Activated naive CD8-positive, alpha-beta T cell treated with anti-CD3 and anti-CD28 coated beads for 36 hours (primary cell): ENCODE data around the gene TDP2. TPM values are rescaled to one million over a fixed set of nuclear protein-coding genes. Genes with fewer than 3 reads are reported as not detected.
"Not testable (repeated sequence)": the region's sequence is repeated elsewhere in the genome, so short reads cannot be mapped to it uniquely, and the experiment has no call there.

Experiments used
- DNase-seq: peaks from one replicate; pipeline ENCODE4 v3.0.0; 2021
- H3K27ac Mint-ChIP-seq: one replicate; pipeline ENCODE4 v1.8.0; 2022; ENCODE audit warnings: mild to moderate bottlenecking, moderate library complexity, mixed read lengths
- H3K27me3 Mint-ChIP-seq: one replicate; pipeline ENCODE4 v1.8.0; 2022; ENCODE audit warnings: mild to moderate bottlenecking, mixed read lengths
- H3K36me3 Mint-ChIP-seq: one replicate; pipeline ENCODE4 v1.8.0; 2021; ENCODE audit warnings: mild to moderate bottlenecking, mixed read lengths
- H3K4me1 Mint-ChIP-seq: one replicate; pipeline ENCODE4 v1.8.0; 2021; ENCODE audit warnings: mixed read lengths
- H3K4me3 Mint-ChIP-seq: one replicate; pipeline ENCODE4 v1.8.0; 2022; ENCODE audit warnings: mild to moderate bottlenecking, moderate library complexity, mixed read lengths
- H3K9me3 Mint-ChIP-seq: one replicate; pipeline ENCODE4 v1.8.0; 2022; ENCODE audit warnings: mixed read lengths
- total RNA-seq, 2 experiments: library from RNA; stranded (reverse); gene quantifications; one replicate each; pipeline ENCODE4 v1.2.3, GENCODE V29; 2021

The TDP2 gene, protein sequence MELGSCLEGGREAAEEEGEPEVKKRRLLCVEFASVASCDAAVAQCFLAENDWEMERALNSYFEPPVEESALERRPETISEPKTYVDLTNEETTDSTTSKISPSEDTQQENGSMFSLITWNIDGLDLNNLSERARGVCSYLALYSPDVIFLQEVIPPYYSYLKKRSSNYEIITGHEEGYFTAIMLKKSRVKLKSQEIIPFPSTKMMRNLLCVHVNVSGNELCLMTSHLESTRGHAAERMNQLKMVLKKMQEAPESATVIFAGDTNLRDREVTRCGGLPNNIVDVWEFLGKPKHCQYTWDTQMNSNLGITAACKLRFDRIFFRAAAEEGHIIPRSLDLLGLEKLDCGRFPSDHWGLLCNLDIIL
- total RNA-seq, result 10 to 100 TPM; 43.7 to 45.9 TPM

DNA sequence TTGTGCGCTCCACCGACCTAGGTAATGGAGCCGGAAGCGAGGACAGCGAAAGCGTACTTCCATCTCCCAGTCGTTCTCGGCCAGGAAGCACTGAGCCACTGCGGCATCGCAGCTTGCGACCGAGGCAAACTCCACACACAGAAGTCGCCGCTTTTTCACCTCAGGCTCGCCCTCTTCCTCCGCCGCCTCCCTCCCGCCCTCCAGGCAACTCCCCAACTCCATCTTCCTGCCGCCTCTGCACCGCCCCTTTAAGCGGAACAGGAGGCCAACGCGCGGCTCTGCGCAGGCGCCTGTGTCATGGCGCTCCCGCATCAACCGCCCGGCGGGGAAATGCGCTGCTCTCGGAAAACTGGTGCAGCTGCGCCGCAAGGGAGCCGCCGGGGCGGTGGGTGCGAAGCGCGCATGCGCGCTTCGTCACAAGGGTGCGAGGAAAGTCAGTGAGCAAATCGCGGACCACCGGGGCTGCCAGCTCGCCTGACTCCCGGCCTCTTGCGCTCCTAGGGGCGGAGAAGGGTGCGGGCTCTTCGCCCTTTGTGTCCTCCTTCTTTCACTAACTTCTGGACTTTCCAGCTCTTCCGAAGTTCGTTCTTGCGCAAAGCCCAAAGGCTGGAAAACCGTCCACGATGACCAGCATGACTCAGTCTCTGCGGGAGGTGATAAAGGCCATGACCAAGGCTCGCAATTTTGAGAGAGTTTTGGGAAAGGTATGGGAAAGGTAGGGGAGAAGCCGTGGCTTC lies at the start of gene TDP2, which contains the start of gene ACOT13:
Gene TDP2, minus strand, starts transcription at position 259 of the 737 bp plus-strand sequence. Its CDS starts 37 bp downstream, at position 222.
Gene ACOT13, plus strand, starts transcription at position 437 of the 737 bp plus-strand sequence. Its CDS starts 187 bp downstream, at position 624.
- Mint-ChIP-seq H3K9me3 (peaks cover 17% of the 10 kb centered on the region), H3K27ac (peak within 1 kb of the TSS; percentile 99), H3K27me3 (no peaks in the 10 kb centered on the region), H3K36me3 (peaks cover 49% of the 10 kb centered on the region), H3K4me3 (peak within 1 kb of the TSS; percentile 94), H3K4me1 (peaks cover 38% of the 10 kb centered on the region)
- DNase-seq, result peak; percentile 97

DNA sequence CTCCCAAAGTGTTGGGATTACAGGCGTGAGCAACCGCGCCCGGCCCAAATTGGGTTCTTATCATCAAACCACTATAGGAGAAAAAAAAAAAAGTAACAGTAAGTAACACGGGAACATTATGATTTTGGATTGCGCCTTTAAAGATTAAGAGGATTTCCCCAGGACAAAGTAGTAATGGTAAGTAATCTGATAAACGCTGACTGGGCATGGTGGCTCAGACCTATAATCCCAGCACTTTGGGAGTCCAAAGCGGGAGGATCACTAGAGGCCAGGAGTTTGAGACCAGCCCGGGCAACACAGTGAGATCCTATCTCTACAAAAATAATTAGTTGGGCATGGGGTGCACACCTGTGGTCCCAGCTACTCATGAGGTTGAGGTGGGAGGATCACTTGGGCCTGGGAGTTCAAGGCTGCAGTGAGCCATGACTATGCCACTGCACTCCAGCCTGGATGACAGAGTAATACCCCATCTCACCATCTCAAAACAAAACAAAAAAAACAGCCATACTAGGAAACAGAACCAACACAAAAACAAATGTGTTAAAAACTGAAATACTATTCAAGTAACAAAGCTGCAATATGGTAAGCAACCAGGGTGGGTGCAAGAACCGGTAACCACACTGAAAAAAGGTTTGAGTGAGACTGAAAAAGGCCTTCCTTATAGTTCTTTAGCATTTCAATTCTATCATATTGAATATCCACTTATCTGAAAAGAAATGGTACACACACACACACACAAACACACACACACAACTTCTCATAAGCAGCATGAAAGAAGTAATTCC lies 44.0 kb upstream of the TDP2 start:
- no peak for DNase-seq
- peaks cover 49% of the 10 kb centered on the region for H3K4me1 Mint-ChIP-seq
- H3K27me3 Mint-ChIP-seq, result no peaks in the 10 kb centered on the region
- peaks cover 64% of the 10 kb centered on the region for H3K36me3 Mint-ChIP-seq
- H3K27ac Mint-ChIP-seq, result peak overlapping the region; percentile 17
- H3K4me3 Mint-ChIP-seq, result no peak overlapping the region
- H3K9me3 Mint-ChIP-seq, result no peaks in the 10 kb centered on the region

DNA sequence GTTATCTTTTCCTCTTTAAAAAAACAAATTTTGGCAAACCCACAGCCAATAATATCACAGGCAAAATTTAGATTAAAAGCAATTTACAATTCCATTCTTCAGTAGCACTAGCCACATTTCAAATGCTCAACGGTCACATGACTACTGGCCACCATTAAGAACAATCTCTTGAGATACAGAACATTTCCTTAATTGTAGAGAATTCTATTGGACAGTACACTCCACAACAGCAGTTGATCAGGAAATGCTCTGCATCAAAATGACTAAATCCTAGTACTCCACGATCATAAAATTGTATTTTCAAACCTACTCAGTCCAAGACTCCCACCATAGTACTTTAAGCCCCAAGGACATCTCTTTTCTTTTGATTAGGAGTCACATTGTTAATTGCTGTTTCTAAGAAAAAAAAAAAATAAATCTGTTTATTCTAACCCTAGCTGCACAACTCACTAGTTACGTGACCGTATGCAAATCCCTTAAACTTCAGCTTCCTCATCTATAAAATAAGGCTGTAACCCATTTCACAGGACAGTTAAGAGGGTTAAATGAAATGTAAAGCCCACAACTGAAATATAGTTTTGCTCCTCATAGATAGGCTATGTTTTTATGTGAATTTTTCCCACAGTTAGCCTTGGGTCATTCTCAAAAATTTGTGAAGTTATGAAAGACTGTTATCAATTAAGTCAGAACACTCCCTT lies 42.5 kb upstream of the TDP2 start:
- H3K9me3 Mint-ChIP-seq, result no peaks in the 10 kb centered on the region
- no peaks in the 10 kb centered on the region for H3K27me3 Mint-ChIP-seq
- no peak for DNase-seq
- H3K4me3 Mint-ChIP-seq, result no peak overlapping the region
- peaks cover 57% of the 10 kb centered on the region for H3K36me3 Mint-ChIP-seq
- peaks cover 49% of the 10 kb centered on the region for H3K4me1 Mint-ChIP-seq
- H3K27ac Mint-ChIP-seq, result peak overlapping the region; percentile 45

DNA sequence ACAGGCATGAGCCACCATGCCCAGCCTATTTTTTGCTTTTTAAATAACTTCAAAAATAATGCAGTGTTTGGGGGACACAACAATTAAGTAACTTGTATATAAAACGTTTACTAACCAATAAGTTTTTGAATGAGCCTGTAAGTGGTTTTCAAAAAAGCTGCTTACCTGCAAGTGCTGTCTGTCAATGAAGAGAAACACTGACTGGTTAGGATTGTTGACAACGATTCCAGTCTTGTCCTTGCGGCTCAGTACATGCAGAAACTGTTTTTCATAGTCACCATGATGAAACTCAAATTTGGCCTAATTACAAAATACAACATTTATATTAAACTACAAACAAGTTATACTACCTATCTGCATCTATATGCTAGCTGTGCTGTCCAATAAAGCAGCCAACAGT lies 41.9 kb upstream of the TDP2 start:
- no peak for DNase-seq
- Mint-ChIP-seq H3K9me3 (no peaks in the 10 kb centered on the region), H3K27me3 (no peaks in the 10 kb centered on the region), H3K36me3 (peaks cover 57% of the 10 kb centered on the region), H3K4me3 (no peak overlapping the region), H3K4me1 (peaks cover 49% of the 10 kb centered on the region), H3K27ac (peak overlapping the region; percentile 45)

DNA sequence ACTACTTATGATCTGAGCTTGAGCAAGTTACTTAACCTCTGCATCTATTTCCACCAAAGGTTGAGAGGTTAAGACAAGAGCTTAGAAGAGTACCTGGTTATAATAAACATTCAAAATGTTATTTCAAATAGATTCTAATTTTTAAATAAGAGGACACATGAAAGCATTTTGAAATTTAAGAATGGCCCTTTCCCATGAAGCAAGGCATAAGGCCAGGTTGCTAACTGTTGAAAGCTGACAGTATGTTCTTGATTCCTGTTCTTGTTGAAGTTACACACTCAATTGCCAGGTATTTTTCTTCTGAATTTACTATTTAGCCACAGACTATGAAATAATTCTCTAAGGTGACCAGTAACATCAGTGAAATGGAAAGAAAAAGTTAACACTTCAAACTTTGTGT lies 37.8 kb upstream of the TDP2 start:
- Mint-ChIP-seq H3K27ac (no peak overlapping the region), H3K36me3 (peaks cover 46% of the 10 kb centered on the region), H3K9me3 (no peaks in the 10 kb centered on the region), H3K4me1 (peaks cover 56% of the 10 kb centered on the region), H3K27me3 (no peaks in the 10 kb centered on the region), H3K4me3 (no peak overlapping the region)
- no peak for DNase-seq

DNA sequence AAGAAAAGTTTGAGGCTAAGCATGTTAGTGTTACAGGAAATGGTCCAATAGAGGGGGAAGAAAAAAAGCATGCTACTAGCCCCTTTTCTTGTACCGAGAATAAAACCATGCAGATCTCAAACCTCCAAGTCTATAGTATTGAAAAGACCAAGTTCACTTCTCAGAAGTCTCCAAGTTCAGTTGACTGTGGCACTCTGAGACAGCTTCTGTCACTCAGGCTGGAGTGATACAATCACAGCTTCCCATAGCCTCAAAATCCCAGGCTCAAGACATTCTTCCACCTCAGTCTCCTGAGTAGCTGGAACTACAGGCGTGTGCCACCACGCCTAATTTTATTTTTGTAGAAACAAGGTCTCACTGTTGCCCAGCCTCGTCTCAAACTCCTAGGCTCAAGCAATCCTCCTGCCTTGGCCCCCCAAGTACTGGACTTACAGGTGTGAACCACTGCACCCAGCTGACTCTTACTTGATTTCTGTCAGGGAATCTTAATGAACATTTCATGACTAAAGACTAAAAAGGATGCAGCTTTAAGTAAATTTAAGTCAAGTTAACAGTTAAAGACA lies 36.1 kb upstream of the TDP2 start:
- no peak overlapping the region for H3K4me3 Mint-ChIP-seq
- H3K27ac Mint-ChIP-seq, result peak overlapping the region; percentile 56
- no peaks in the 10 kb centered on the region for H3K9me3 Mint-ChIP-seq
- H3K27me3 Mint-ChIP-seq, result no peaks in the 10 kb centered on the region
- DNase-seq, result no peak
- H3K4me1 Mint-ChIP-seq, result peaks cover 52% of the 10 kb centered on the region
- peaks cover 42% of the 10 kb centered on the region for H3K36me3 Mint-ChIP-seq

DNA sequence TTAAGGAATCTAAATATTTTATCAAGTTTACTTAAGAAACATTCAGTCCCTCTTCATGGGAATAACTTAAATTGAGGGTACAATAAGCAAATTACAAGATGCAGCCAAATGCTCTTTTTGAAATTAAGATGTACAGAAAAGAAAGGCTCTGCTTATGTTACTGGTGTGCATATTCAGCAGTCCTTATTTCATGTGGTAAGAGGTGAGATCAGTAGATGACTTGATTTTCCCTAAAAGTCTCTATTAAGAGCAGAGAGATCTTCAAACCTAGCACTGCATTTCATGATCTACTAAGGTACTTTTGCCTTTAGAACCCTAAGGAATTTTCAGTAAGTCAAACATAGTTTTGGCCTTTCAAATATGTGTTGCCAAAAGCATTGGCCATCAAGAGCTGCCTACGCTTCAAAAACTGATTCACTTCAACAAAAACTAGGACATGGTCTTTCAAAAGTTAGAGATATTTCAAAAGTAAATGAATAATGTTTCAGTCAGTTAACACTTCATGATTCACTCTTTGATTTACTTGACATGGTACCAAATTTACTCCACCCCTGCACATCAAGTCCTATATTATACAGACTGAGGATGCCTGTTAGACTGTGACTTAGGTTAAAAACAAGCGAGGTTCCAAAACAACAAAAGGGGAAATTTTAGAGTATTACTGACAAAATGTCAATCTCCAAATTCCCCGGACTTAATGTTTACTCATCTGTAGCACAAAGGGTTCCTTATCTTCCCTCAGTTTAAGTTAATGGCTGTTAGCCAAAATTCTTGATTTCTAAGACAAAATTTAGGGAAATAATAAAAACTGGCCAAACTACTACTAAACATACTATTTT lies 33.0 kb upstream of the TDP2 start:
- peaks cover 45% of the 10 kb centered on the region for H3K4me1 Mint-ChIP-seq
- no peak for DNase-seq
- H3K4me3 Mint-ChIP-seq, result no peak overlapping the region
- H3K27me3 Mint-ChIP-seq, result no peaks in the 10 kb centered on the region
- no peak overlapping the region for H3K27ac Mint-ChIP-seq
- no peaks in the 10 kb centered on the region for H3K9me3 Mint-ChIP-seq
- peaks cover 22% of the 10 kb centered on the region for H3K36me3 Mint-ChIP-seq

DNA sequence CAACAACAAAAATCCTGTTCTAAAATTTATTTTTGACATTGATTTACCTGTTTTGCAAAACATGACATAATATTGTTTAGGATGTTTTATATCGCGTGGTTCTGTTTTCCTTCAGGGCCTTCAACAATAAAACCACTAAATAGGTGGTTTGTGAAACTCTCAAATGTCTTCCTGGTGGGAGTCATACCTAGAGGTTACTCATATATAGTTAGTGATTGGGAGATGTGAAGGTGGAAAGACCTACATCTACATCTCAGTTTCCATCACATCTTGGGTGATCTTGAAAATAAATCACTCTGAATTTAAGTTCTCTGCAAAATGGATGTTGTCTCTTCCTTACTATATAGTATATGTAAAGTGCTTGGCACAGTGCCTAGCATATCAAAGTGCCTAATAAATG lies 29.4 kb upstream of the TDP2 start:
- Mint-ChIP-seq H3K27me3 (no peaks in the 10 kb centered on the region), H3K9me3 (no peaks in the 10 kb centered on the region), H3K36me3 (peaks cover 12% of the 10 kb centered on the region), H3K4me1 (peaks cover 29% of the 10 kb centered on the region), H3K4me3 (no peak overlapping the region), H3K27ac (peak overlapping the region; percentile 68)
- DNase-seq, result no peak

DNA sequence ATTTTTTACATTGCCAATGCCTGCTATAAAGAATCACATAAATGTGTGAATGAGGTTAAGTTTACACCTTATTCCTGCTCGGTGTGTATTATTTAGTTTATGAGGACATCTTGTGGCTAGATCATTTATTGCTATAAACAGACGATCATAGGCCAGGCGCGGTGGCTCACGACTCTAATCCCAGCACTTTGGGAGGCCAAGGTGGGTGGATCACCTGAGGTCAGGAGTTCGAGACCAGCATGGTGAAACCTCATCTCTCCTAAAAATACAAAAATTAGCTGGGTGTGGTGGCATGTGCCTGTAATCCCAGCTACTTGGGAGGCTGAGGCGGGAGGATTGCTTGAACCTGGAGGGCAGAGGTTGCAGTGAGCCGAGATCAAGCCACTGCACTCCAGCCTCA lies 28.9 kb upstream of the TDP2 start:
- H3K4me3 Mint-ChIP-seq, H3K36me3 Mint-ChIP-seq, H3K27me3 Mint-ChIP-seq, H3K27ac Mint-ChIP-seq, H3K9me3 Mint-ChIP-seq: not testable (repeated sequence)
- DNase-seq, result peak; percentile 18
- peaks cover 29% of the 10 kb centered on the region for H3K4me1 Mint-ChIP-seq

DNA sequence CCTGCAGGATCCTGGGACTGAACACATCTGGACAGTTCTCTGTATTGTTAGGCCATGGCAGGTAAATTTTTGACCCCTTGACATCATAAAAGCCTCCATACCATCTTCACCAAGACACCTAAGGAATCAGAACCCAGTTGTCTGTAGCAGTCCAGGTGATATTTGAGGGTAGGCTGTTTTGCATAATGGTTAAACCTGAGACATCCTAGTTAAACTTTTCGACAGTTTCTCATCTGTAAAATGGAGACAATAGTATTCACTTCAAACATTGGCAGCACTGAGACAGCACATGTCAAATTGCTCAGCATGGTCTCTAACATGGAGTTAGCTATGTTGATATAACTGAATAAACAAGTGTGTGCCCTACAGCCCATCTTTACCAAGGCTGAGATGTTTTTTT lies 27.5 kb upstream of the TDP2 start:
- Mint-ChIP-seq H3K4me1 (peaks cover 24% of the 10 kb centered on the region), H3K27me3 (no peaks in the 10 kb centered on the region)

DNA sequence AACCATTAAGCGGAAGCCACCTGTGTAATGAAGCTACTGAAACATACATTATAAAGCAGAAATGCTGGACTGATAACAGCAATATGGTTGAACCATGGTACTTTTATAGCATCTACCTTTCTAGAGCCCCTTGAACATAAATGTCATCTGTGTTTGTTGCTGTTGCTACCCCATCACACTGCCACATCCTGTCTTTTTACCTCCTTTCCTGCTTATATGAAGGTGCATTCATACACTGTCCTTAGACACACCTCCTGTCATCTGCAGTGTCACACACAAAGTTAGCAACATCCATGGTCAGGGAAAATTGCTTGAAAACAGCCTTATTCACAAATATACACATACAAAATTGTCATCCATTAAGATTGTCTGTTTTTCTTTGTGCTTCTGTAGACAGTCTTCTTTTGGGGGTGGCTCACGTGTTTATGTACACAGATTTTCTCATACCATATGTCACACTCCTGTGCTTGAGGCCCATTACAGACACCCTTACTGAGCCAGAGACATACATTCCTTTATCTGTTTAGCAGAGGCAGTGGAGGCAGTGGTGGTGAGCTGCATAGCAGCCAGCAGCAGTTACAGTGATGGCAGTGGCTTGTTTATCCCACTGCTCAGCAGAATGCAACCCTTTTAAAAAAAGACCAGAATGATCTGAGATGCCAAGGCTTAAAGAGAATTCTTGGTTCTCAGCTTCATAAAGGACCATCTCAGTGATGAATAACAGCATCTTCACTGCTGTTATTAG lies 26.3 kb upstream of the TDP2 start:
- H3K4me1 Mint-ChIP-seq, result peaks cover 24% of the 10 kb centered on the region
- no peak overlapping the region for H3K27ac Mint-ChIP-seq
- DNase-seq, result no peak
- no peaks in the 10 kb centered on the region for H3K36me3 Mint-ChIP-seq
- no peak overlapping the region for H3K4me3 Mint-ChIP-seq
- no peaks in the 10 kb centered on the region for H3K9me3 Mint-ChIP-seq
- H3K27me3 Mint-ChIP-seq, result no peaks in the 10 kb centered on the region

More for the DNA sequence above, 27.5 kb upstream of the TDP2 start:
- Mint-ChIP-seq H3K27ac (no peak overlapping the region), H3K9me3 (no peaks in the 10 kb centered on the region), H3K36me3 (peaks cover 5% of the 10 kb centered on the region), H3K4me3 (no peak overlapping the region)
- DNase-seq, result no peak

DNA sequence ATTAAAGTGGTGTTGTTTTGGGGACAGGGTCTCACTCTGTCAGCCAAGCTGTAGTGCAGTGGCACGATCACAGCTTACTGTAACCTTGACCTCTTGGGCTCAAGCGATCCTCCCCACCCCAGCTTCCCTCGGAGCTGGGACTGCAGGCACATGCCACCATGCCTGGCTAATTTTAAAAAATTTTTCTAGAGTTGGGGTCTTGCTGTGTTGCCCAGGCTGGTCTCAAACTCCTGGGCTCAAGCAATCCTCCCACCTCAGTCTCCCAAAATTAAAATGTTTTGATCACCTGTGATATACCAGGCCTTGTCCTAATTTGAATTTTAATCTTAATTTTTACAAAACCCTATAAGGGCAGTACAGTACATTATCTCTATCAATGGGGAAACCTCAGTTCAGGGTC lies 25.7 kb upstream of the TDP2 start:
- no peak for DNase-seq
- no peak overlapping the region for H3K27ac Mint-ChIP-seq
- H3K4me3 Mint-ChIP-seq, result no peak overlapping the region
- H3K27me3 Mint-ChIP-seq, result no peaks in the 10 kb centered on the region
- peaks cover under 1% of the 10 kb centered on the region for H3K36me3 Mint-ChIP-seq
- H3K4me1 Mint-ChIP-seq, result peaks cover 24% of the 10 kb centered on the region
- H3K9me3 Mint-ChIP-seq, result no peaks in the 10 kb centered on the region

DNA sequence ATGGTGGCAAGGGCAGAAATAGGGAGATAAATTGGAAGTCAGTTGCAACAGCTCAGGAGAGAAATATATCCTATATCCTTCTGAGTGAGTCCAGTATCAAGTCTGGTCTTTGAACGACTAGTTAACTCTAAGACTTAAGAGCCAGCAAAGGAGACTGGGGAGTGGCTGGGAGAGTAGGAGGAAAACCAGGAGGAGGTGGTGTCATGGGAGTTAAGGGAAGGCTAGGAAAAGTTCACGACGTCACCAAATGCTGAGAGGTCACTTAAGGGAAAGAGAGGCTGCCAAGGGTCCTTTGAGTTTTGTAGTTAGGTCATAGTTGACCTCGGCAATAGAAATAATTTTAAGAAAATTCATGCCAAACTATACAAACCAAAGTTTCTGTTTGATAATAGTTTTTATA lies 25.3 kb upstream of the TDP2 start:
- Mint-ChIP-seq H3K36me3 (peaks cover 4% of the 10 kb centered on the region), H3K9me3 (no peaks in the 10 kb centered on the region), H3K27me3 (no peaks in the 10 kb centered on the region), H3K27ac (no peak overlapping the region), H3K4me1 (peaks cover 24% of the 10 kb centered on the region), H3K4me3 (no peak overlapping the region)
- DNase-seq, result no peak
